ENCODE measurements around the gene CORIN.

DNA sequence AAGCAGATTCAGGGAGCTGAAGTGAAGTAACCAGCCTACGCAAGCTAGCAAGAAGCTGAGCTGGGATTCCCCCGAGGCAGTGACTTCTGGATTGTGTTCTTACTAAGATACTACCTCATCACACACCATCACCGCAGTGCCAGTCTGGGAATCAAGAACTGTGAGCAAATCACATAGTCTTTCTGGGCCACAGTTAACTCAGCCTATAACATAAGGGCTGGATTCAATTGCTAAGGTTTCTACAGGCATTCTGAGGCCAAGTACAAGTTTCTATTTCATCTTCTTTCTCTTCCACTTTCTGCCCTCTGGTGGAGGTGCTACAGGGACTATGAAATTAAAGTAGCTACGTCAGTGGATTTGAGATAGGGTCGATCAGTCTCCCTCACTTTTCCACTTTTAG, 1.4 kb upstream of the CORIN start:
- TF ChIP-seq, protein P1, sequence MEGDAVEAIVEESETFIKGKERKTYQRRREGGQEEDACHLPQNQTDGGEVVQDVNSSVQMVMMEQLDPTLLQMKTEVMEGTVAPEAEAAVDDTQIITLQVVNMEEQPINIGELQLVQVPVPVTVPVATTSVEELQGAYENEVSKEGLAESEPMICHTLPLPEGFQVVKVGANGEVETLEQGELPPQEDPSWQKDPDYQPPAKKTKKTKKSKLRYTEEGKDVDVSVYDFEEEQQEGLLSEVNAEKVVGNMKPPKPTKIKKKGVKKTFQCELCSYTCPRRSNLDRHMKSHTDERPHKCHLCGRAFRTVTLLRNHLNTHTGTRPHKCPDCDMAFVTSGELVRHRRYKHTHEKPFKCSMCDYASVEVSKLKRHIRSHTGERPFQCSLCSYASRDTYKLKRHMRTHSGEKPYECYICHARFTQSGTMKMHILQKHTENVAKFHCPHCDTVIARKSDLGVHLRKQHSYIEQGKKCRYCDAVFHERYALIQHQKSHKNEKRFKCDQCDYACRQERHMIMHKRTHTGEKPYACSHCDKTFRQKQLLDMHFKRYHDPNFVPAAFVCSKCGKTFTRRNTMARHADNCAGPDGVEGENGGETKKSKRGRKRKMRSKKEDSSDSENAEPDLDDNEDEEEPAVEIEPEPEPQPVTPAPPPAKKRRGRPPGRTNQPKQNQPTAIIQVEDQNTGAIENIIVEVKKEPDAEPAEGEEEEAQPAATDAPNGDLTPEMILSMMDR (IDR thresholded peaks at IDR 0.05) = peak; percentile 22 to 53 (median 46)
- TF ChIP-seq POLR2A (IDR thresholded peaks at IDR 0.05) = no peak
